ENCODE results near the gene GLDC. TPM values are rescaled to one million over a fixed set of nuclear protein-coding genes. Genes with fewer than 3 reads are reported as not detected.

Gene GLDC
- total and polyA plus RNA-seq, 2 donors (not counting 1 experiment from before 2014, with no cell fraction given): 0.71 to 0.86 TPM

- Histone ChIP-seq H3K4me1 (ENCODE audit: control insufficient read depth in 2 of 2, insufficient read depth in 2 of 2, low read length in 2 of 2) (peaks cover 4 to 7% of the 10 kb centered on the region in 2 donors), H3K4me3 (ENCODE audit: control extremely low read depth in 1 of 5, extremely low read depth in 1 of 5, insufficient read depth in 1 of 5, low read depth in 2 of 5, low read length in 4 of 5) (no peak overlapping the region), H2AFZ (ENCODE audit: insufficient read depth, low read depth, low read length, poor library complexity, severe bottlenecking) (no peak overlapping the region), H3K27me3 (replicated peaks in 1 of 4; ENCODE audit: control extremely low read depth in 1 of 4, control insufficient read depth in 3 of 4, insufficient read depth in 4 of 4, low read length in 3 of 4) (peaks cover 0 to 3% (median 0%) of the 10 kb centered on the region in 4 experiments), H3K9ac (ENCODE audit: low read length) (no peak overlapping the region), H4K20me1 (ENCODE audit: control insufficient read depth, insufficient read depth, low read length, poor library complexity, severe bottlenecking) (no peaks in the 10 kb centered on the region), H3K79me2 (ENCODE audit: control insufficient read depth, insufficient read depth, low read length) (no peaks in the 10 kb centered on the region), H3K4me2 (replicated peaks; ENCODE audit: low read depth, low read length, poor library complexity, severe bottlenecking) (no peak overlapping the region), H3K36me3 (replicated peaks in 1 of 2; ENCODE audit: control extremely low read depth in 1 of 2, control insufficient read depth in 1 of 2, extremely low read depth in 1 of 2, insufficient read depth in 2 of 2, low read length in 1 of 2) (no peaks in the 10 kb centered on the region), H3K27ac (ENCODE audit: low read length in 2 of 2) (no peak overlapping the region), H3K9me3 (ENCODE audit: control extremely low read depth in 1 of 3, control insufficient read depth in 2 of 3, insufficient read depth in 1 of 3, low read length in 2 of 3) (peaks cover 0 to 4% (median 0%) of the 10 kb centered on the region in 3 donors)
- Mint-ChIP-seq H3K27me3 (peaks cover 13% of the 10 kb centered on the region), H3K4me3 (no peak overlapping the region), H3K4me1 (peaks cover 9% of the 10 kb centered on the region), H3K27ac (no peak overlapping the region), H3K9me3 (ENCODE audit: insufficient read depth) (no peaks in the 10 kb centered on the region)
- no peak for ATAC-seq (ENCODE audit: low read depth)
- ChIA-PET CTCF (interaction anchor here (0.7 to 2.7 kb wide), 3 partner anchors 8 to 453 kb away, joined by 3 to 11 read pairs (median 4); no protein-coding TSS in a partner anchor), POLR2A (interaction anchor here (0.6 kb wide), 1 partner anchor 20 kb away, joined by 5 read pairs; no protein-coding TSS in a partner anchor)
- WGBS (ENCODE audit: insufficient coverage): no CpG with 5 or more reads among the region's 4 CpGs
- intact Hi-C loops (cut with micrococcal nuclease): no loop called here
- TF ChIP-seq CTCF (IDR thresholded peaks at IDR 0.05): no peak
- TF ChIP-seq EZH2 (IDR thresholded peaks at IDR 0.05; ENCODE audit: borderline replicate concordance, insufficient read depth, low read depth, low read length, poor library complexity, severe bottlenecking): no peak
- DNase-seq: no peak
Observed at GRCh38 chr9:6658628-6659353, 13.3 kb upstream of the GLDC start.

Data from B cell (primary cell).